Measurements from ENCODE around the gene DOK1.

DOK1 gene

GRCh38 chr2:74525717-74526648 lies 28.5 kb upstream of the DOK1 start, which contains the start of gene DQX1:
DQX1 (minus strand) TSS chr2:74526231; CDS start chr2:74525729, 502 bp downstream.
- no peak for DNase-seq (ENCODE audit: low read depth in 2 of 3, low spot score in 1 of 3)

DNA sequence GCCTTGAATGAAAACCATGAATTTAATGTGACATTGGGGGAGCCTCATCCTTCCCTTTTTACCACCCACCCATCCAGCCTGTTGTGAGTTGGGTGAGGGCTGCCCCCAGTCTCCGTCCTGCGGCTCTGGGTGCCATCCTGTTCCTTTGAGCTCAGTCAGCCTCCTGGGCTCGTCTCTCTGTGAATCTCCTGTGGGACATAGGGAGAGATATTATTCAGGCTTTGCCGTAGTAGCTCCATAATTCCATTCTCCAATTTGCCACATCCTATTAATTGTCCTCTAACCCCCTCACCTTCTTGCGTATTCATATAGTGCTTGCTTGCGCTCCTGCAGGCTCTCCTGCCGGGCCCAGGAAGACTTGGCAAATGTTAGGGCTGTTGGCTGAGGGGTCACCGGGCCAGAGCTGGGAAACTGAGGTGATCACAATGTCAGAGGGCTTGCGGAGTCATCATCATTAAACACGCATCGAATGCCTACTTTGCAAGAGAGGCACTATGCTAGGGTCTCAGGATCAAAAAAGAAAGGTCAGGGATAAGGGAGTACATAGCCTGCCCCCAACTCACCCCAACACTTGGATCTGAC lies 27.8 kb upstream of the DOK1 start:
- DNase-seq (ENCODE audit: low read depth in 2 of 3, low spot score in 1 of 3), result no peak

DNA sequence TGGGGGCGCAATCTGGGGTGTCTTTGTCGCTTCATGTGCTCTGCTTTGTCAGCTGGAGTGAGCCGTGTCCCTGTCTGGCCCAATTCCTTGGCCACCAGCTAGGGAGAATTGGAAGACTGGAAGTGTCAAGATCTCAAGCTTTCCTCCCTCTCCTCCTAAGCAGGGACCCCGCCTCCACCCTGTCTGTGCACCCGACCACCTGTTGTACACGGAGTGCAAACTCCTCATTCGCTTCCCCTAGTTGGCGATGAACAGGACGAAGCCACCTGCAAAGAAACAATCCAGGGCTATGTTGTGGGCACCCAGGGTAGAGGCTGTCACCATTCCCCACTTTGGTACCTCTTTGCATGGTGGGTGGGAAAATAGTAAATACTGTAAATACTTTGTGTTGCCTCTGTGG lies 26.8 kb upstream of the DOK1 start:
- no peak for DNase-seq (ENCODE audit: low read depth in 2 of 3, low spot score in 1 of 3)

DNA sequence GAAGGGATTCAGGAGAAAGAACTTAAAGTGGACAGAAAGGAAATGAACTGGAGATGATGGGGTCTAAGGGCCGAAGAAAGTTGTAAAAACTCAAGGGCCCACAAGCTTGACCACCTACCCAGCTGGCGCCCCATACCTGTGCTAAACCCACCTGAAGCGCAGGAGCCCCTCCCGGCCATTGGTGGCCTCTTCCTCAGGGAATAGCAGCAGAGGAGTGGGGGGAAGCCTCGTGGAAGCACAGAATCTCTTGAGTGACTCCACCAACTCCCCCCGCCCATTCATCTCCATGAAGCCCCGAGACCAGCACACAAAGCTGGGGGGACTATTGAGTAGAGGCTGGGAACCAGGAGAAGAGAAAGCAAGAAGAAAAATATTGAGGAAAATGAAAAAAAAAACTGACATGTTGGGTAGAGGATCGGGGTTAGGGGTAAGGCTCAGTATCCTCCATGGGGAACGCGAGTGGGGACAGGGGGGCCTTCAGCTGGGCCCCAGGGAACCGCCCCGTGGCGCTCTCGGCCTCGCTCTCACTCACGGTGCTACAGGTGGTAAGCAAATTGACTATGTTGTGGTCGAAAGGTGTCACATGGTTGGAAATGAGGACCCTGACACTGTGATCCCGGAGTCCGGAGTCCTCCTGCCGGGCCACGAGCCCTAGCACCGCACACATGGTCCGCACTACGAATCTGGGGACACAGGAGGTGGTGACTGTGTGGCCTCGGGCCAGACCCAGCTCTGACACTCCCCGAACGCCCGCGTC lies 25.7 kb upstream of the DOK1 start:
- no peak for DNase-seq (ENCODE audit: low read depth in 2 of 3, low spot score in 1 of 3)

DNA sequence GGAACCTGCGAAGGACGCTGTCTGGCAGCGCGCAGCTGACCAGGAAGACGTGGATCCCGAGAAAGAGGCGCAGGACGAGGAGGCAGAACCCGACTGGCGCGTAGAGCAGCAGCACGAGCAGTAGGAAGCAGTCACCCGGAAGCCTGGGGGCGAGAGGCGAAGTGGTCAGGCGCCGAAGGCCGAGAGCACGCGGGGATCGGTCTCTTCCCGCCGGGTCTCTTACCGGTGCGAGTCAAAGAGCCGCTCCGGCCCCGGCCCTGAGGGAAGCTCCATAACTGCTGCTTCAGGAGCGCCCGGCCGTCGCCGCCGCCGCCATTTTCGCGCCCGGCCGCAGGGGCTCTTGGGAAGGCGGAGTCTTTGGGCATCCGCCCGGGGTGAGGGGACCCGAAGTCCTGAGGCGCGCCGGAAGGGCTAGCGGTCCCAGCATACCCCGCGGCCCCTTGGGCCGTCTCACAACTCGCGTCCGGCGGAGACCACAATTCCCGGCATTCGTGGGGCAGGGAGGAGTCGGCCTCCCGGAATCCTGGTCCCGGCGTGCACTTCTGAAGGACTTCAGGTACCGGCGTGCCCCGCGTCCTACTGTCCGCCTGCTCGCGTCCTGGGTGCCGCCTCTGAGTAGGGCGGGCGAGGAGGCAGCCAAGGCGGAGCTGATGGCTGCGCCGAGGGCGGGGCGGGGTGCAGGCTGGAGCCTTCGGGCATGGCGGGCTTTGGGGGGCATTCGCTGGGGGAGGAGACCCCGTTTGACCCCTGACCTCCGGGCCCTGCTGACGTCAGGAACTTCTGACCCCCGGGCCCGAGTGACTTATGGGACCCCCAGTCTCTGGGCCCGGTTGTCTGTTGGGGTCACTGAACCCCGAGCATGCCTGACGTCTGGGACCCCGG lies 24.9 kb upstream of the DOK1 start, which contains the start of the genes AUP1 and HTRA2:
Gene AUP1, minus strand, starts transcription at position 350 of the 882 bp plus-strand sequence. Its CDS starts 77 bp downstream, at position 273.
Gene HTRA2, plus strand, starts transcription at position 577 of the 882 bp plus-strand sequence. Its CDS starts 74 bp downstream, at position 651.
- DNase-seq (ENCODE audit: low read depth in 2 of 3, low spot score in 1 of 3), result peak; percentile 86 to 94 (median 92)

- peak in 1 of 3 donors; percentile 39 for DNase-seq (ENCODE audit: low read depth in 2 of 3, low spot score in 1 of 3)
Observed at GRCh38 chr2:74530239-74531187, 24.0 kb upstream of the DOK1 start.

- no peak for DNase-seq (ENCODE audit: low read depth in 2 of 3, low spot score in 1 of 3)
Observed at GRCh38 chr2:74531666-74532065, 22.9 kb upstream of the DOK1 start.

GRCh38 chr2:74532222-74532621 lies 22.3 kb upstream of the DOK1 start:
- no peak for DNase-seq (ENCODE audit: low read depth in 2 of 3, low spot score in 1 of 3)

GRCh38 chr2:74533464-74533863 lies 21.1 kb upstream of the DOK1 start:
- DNase-seq (ENCODE audit: low read depth in 2 of 3, low spot score in 1 of 3), result no peak

DNA sequence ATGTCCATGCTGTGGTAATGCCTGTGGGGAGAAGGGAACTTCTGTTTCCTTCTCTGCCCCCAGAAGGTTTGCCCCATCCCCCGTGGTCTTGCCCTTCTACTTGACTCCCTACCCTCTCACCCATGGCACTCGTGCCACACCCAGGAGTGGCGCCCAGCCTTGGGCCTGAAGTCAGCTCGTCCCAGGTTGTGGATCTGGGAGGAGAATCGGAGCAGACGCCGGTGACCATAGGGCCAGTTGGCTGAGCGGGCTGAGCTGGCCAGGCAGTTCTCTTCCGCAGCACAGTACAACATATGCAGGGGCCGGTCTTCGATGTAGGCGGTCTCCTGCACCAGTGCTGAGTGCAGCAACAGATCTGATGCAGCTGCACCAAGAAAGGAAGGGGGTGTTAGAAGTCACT lies 20.1 kb upstream of the DOK1 start:
- DNase-seq (ENCODE audit: low read depth in 2 of 3, low spot score in 1 of 3), result no peak

DNA sequence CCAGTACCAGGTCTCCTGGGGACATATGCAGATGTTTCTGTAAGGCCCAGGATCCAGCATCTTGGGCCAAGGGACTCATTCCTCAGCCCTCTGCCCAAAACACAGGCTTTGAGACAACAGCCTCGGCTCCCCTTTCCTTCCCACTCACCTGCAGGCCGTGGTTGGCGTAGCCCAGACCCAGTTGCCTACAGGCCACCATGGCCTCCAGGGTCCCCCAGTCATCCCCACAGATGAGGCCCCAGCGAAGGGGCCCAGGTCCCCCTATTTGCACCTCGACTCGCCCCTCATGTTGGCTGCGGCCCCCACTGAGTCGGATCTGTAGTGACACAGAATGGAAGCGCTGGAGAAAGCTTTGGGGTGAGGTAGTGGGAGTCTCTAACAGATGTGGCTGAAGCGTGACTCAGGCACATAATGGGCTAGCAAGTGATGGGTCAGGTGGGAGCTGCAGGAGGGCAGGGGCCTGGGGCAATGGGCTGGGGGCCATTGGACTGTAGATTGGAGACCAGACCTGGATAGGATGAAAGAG lies 19.0 kb upstream of the DOK1 start:
- no peak for DNase-seq (ENCODE audit: low read depth in 2 of 3, low spot score in 1 of 3)

GRCh38 chr2:74536166-74536950 lies 18.2 kb upstream of the DOK1 start:
- DNase-seq (ENCODE audit: low read depth in 2 of 3, low spot score in 1 of 3), result no peak

- DNase-seq (ENCODE audit: low read depth in 2 of 3, low spot score in 1 of 3), result no peak
Observed at GRCh38 chr2:74537140-74537539, 17.4 kb upstream of the DOK1 start.

GRCh38 chr2:74538881-74539339 lies 15.6 kb upstream of the DOK1 start:
- DNase-seq (ENCODE audit: low read depth in 2 of 3, low spot score in 1 of 3), result no peak

- no peak for DNase-seq (ENCODE audit: low read depth in 2 of 3, low spot score in 1 of 3)
Observed at GRCh38 chr2:74540291-74540690, 14.2 kb upstream of the DOK1 start.

DNA sequence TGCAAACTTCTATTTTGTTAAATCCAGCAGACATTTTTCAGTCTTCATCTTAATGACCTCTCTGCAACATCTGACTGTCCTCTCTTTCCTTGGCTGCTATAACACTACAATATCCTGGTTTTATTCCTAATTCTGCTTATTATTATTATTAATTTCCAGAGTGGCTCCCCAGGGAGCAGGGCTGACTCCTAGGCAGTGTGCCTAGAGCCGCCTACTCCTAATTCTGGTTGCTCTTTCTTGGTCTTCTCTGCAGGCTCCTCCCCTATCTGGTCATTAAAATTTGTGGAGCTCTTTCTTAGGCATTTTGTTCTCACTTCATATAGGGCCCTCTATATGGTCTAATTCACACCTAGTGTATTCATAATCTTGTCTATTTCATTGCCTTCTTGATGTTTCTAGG lies 11.5 kb upstream of the DOK1 start:
- DNase-seq (ENCODE audit: low read depth in 2 of 3, low spot score in 1 of 3), result no peak

DNA sequence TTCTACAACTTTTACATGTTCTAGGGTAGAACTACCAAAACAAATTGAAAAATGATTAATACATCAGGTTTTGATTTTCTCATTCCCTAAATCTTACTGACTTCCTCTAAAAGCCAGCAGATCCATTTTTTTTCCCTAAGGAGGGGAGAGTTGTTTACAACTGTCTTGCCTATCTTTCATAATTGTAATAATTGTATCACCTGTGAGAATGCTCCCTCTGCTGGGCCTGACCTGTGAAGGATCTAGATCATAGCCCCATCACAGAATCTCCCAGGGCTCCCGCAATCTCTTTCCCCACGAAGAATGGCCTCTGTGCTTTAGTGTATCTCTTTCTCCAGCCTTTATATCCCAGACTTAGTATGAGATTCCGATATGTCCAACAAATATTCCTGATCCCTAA lies 9.9 kb upstream of the DOK1 start:
- DNase-seq (ENCODE audit: low read depth in 2 of 3, low spot score in 1 of 3), result no peak

- DNase-seq (ENCODE audit: low read depth in 2 of 3, low spot score in 1 of 3), result no peak
Observed at GRCh38 chr2:74546004-74546403, 8.5 kb upstream of the DOK1 start.

Data from stimulated activated CD4-positive, alpha-beta T cell treated with anti-CD3 and anti-CD28 coated beads, Interleukin-12 subunit alpha, Interleukin-12 subunit beta, amount 100 ng/mL, for 48 hours (primary cell).